Measurements from ENCODE around the gene MSMO1.
"Not testable (repeated sequence)": the region's sequence is repeated elsewhere in the genome, so short reads cannot be mapped to it uniquely, and the experiment has no call there.

Gene MSMO1

GRCh38 chr4:165325732-165326512, 1.5 kb upstream of the MSMO1 start:
- peak; percentile 9 for DNase-seq

- DNase-seq: peak; percentile 49
Measured at GRCh38 chr4:165326831-165327210, 648 bp upstream of the MSMO1 start.

- peak; percentile 46 for DNase-seq
Measured at GRCh38 chr4:165328101-165328425, 594 bp downstream of the MSMO1 start.

GRCh38 chr4:165328708-165329107, 1.2 kb downstream of the MSMO1 start:
- DNase-seq: peak; percentile 19

GRCh38 chr4:165330071-165330470, 2.6 kb downstream of the MSMO1 start:
- no peak for DNase-seq

- DNase-seq: peak; percentile 8
Measured at GRCh38 chr4:165330666-165331065, 3.2 kb downstream of the MSMO1 start.

GRCh38 chr4:165331359-165331758, 3.9 kb downstream of the MSMO1 start:
- DNase-seq: no peak

GRCh38 chr4:165331823-165332222, 4.4 kb downstream of the MSMO1 start:
- DNase-seq: peak; percentile 25

- DNase-seq: no peak
Measured at GRCh38 chr4:165332502-165332901, 5.0 kb downstream of the MSMO1 start.

- DNase-seq: no peak
Measured at GRCh38 chr4:165335163-165335703, 7.8 kb downstream of the MSMO1 start.

GRCh38 chr4:165336743-165337142, 9.3 kb downstream of the MSMO1 start:
- DNase-seq: no peak

GRCh38 chr4:165342340-165342739, 14.9 kb downstream of the MSMO1 start:
- not testable (repeated sequence) for DNase-seq

- DNase-seq: no peak
Measured at GRCh38 chr4:165343353-165344191, 16.1 kb downstream of the MSMO1 start.

GRCh38 chr4:165345666-165346417, 18.4 kb downstream of the MSMO1 start:
- peak; percentile 6 for DNase-seq

GRCh38 chr4:165347647-165348569, 20.4 kb downstream of the MSMO1 start:
- DNase-seq: no peak

GRCh38 chr4:165351359-165352130, 24.1 kb downstream of the MSMO1 start:
- no peak for DNase-seq

GRCh38 chr4:165355900-165356300, 28.4 kb downstream of the MSMO1 start:
- peak; percentile 80 for DNase-seq

- DNase-seq: no peak
Measured at GRCh38 chr4:165359506-165359905, 32.0 kb downstream of the MSMO1 start.

- DNase-seq: no peak
Measured at GRCh38 chr4:165360041-165360695, 32.7 kb downstream of the MSMO1 start.

GRCh38 chr4:165360985-165361670, 33.7 kb downstream of the MSMO1 start:
- DNase-seq: no peak

All from NCI-H82 (cell line).